CD4-positive, alpha-beta T cell treated with Interleukin-2 at 100 ng/mL for 4 hours (primary cell): Measurements from ENCODE around the gene HTT.

Source experiments
- DNase-seq: peaks from one replicate; pipeline ENCODE4 v3.0.0-alpha.2; 2020; ENCODE audit warnings: low spot score

HTT gene

GRCh38 chr4:3263053-3263875, 188.8 kb downstream of the HTT start:
- no peak for DNase-seq

DNA sequence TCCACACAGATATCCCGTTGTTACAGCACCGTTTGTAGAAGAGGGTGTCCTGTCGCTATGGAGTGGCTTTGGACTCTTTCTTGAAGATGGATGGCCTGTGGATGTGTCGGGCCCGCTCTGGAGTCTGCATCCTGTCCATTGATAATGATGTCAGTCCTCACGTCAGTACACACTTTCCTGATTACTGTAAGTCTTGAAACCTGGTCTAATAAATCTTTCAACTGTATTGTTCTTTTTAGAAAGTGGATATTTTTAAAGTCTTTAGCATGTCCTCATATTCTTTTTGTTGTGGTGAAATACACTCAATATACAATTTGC, 189.4 kb downstream of the HTT start:
- no peak for DNase-seq

- DNase-seq = no peak
Measured at GRCh38 chr4:3266076-3266475, 191.6 kb downstream of the HTT start.

- no peak for DNase-seq
Measured at GRCh38 chr4:3267576-3268394, 193.3 kb downstream of the HTT start.

DNA sequence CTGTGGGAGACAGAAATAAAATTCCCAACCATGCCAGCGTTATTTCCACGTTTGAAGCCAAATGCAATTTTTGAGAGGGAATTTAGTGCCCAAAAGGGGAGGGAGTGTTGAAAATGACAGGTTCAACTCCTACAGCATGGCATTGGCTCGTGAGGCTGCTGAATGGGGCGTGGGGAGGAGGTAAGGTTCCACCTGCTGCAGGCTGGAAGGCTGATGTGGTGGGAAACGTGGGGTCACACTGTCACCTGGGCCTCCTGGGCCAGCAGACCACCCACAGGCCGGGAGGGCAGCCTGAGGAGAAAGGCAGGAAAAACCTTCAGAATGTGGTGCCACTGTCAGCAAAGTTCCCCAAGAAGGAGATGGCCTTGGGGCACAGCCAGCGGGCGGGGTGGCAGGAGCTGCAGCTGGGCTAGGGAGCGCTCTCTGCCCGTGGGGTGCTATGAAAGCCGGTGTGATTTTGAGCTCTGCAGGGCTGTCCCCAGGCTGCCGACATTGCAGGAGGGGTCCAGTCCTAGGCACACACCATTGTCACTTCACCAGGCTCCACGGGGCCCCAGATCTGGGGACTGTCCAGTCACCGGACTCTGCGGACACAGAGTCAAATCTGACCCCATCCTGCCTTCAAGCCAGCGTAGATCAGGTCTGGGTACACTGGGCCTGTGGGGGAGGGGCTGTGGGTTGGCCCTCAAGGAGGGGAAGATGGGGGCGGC, 194.1 kb downstream of the HTT start:
- no peak for DNase-seq

GRCh38 chr4:3269105-3269927, 194.8 kb downstream of the HTT start:
- no peak for DNase-seq

- no peak for DNase-seq
Measured at GRCh38 chr4:3269991-3270611, 195.6 kb downstream of the HTT start.

DNA sequence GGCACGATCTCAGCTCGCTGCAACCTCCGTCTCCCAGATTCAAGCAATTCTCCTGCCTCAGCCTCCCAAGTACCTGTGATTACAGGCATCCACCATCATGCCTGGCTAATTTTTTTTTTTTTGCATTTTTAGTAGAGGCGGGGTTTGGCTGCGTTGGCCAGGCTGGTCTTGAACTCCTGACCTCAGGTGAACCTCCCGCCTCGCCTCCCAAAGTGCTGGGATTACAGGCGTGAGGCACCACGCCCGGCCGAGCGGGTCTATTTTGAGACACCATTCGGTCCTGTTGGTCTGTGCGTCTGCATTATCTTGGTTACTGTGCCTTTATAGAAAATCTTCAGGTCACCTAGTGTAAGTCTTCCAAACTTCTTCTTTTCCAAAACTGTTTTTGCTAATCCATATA, 196.7 kb downstream of the HTT start:
- no peak for DNase-seq

- no peak for DNase-seq
Measured at GRCh38 chr4:3276986-3277385, 202.5 kb downstream of the HTT start.

- DNase-seq = no peak
Measured at GRCh38 chr4:3280466-3280865, 206.0 kb downstream of the HTT start.

- no peak for DNase-seq
Measured at GRCh38 chr4:3283483-3283882, 209.0 kb downstream of the HTT start.

- DNase-seq = no peak
Measured at GRCh38 chr4:3283916-3284315, 209.4 kb downstream of the HTT start.

- no peak for DNase-seq
Measured at GRCh38 chr4:3284734-3285557, 210.5 kb downstream of the HTT start.

- DNase-seq = no peak
Measured at GRCh38 chr4:3285558-3286334, 211.3 kb downstream of the HTT start.

DNA sequence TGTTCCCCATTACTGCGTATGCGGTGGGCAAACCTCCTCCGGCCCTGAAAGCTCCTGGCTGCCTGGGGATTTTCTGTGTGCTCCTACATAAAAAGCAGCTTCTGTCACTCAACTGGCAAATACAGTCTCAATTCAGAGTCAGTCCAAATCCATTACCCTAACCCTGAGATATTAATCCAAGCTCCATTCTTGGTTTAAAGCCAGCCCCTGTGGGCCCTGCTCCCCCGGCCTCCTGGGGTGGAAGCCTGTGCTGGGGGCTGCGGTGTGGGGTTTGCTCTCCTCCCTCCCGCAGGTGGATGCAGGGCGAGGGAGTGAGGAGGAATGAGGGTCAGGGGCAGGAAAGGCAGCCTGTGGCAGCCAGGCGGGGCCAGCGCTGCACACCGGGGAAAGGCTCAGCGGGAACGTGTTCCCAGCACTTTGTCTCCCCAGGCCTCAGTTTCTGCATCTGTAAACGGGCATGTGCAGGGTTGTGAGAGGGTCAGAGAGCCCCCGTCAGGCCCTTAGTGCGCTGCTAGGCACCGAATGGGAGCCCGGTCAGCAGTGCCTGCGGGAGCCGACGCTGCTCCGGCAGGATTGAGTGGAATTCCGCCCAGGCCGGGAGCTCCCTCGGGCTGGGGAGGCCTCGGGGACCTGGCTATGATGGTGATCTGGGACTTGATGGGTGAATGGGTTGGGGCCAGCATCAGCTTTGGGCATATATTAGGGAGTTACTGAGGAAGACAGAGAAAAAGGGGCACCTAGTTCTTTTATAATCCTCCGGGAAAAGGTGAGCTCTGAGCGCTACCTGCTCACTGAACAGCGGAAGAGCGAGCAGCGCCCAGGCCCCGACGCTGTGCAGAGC, 212.1 kb downstream of the HTT start:
- peak; percentile 13 for DNase-seq

- no peak for DNase-seq
Measured at GRCh38 chr4:3287271-3287971, 212.9 kb downstream of the HTT start.

DNA sequence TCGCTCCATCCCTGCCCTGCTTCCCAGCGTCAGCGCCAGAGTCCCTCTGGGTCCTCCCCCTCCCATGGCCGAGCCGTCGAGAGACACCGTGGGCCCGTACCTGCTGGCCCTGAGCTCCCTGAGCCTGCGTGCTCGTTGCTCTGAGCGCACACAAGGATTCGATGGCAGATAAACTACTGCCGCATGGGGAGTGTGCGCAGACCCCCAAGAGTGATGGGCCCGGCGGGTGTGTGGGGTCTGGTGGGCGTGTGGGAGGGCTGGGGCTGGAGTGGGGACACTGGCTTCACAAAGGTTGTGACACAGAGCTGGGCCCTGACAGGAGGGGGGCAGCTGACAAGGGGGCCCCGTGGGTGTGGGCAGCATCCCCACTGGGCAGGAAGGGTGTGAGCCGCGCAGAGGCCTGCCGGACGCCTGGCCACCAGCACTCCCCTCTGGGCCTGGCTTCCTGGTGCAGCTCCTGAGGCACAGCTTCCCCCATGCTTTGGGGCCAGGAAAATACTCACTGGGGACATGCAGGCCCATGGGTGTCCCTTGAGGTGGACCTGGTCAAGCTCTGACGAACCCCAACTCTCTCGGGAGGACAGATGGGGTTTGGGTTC, 213.6 kb downstream of the HTT start:
- DNase-seq = no peak

- DNase-seq = no peak
Measured at GRCh38 chr4:3288571-3289094, 214.2 kb downstream of the HTT start.
